Kidney tubule cell (primary cell): Measurements from ENCODE around the gene RNF181.
"Not testable (repeated sequence)": the region's sequence is repeated elsewhere in the genome, so short reads cannot be mapped to it uniquely, and the experiment has no call there.

ENCODE experiments used
- DNase-seq: peaks from one replicate; pipeline ENCODE4 v3.0.0-alpha.2; 2018; ENCODE audit warnings: low spot score

The RNF181 gene

GRCh38 chr2:85596486-85597143, 1.1 kb downstream of the RNF181 start:
- DNase-seq, result no peak

DNA sequence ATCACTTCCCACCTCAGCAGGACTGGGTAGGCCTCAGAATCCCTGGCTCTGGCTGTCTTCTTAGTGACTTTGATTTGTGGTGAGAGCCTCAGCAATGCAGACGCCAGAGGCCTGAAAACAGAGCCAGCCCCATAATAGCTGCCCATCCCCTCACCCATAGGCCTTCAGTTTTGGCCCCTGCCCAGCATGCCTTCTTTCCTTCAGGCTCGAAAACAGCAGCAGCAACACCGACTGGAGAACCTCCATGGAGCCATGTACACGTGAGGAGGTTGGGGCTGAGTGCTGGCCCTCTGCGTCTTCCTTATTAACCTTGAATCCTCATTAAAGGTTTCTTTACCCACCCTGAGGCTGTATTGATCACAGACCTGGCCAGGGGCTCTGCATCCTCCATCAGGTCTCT, 1.7 kb downstream of the RNF181 start:
- no peak for DNase-seq

DNA sequence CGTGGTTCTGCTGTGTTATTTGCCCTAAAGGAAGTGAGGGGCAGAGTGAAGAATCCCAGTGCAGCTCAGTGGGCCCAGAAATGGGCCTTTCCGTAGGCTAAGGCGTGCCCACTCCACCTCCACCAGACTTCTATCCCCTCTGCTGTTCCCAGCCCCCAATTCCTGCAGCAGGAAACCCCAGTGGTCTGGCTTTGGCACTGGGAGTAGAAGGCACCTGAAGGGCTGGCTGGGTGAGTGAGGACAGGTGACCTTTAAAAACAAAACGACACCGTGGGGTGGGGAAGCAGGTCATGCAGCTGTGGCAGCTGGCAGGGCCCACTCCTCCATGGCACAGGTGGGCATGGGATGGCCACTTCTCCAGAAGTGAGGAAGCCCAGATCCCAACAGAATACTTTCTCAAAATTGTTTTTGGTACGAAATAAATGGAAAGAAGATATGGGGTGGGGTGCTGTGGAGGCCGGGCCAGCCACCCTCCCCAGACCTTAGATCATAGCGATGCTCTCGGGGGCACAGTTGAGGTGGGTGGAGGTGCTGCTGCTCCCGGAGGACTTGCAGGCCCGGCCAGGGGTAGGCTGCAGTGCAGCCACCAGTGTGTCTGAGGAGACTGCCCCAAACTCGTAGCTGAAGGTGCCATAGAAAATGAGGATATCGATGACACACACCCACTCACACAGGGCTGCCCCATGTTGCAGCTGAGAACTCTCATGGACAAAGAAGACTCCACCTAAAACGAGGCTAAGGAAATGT, 3.2 kb downstream of the RNF181 start:
- DNase-seq, result no peak

GRCh38 chr2:85599468-85600234, 4.1 kb downstream of the RNF181 start:
- no peak for DNase-seq

- DNase-seq, result no peak
Measured at GRCh38 chr2:85600235-85600575, 4.7 kb downstream of the RNF181 start.

DNA sequence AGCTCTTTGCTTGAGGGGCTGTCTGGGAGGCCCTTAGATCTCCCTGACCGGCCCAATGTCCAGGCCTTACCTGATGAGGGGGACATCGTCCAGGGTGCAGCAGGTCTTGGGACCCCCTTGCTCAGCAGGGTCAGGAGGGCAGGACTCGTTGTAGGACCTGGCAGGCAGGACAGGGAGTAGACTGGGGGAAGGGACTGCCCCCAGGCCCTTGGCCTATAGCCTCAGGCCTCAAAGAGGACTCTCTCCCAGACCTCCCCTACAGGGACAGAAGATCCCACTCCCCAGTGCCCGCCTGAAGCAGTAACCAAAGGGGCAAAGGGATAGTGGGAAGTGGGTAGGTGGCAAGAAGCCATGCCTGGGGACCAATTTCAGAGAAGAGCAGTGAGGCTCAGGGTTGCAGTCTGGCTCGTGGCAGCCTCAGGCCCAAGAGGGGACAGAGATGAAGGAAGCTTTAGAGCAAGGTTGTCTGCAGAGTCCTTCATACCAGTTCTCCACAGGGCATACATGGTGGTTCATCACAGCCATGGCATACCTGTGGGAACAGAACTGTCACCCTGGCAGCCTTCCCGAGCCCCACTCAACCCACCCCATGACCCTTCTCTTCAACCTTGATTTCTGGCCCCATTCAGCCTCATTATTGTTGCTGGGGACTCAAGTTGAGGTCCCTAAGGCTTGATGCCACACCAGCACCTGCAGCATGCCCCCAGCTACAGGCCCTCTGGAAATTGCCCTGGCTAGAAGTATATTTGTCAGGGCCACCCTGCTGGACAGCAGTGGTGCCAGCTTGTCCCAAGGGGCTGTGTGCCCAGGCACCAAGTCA, 5.6 kb downstream of the RNF181 start:
- no peak for DNase-seq

DNA sequence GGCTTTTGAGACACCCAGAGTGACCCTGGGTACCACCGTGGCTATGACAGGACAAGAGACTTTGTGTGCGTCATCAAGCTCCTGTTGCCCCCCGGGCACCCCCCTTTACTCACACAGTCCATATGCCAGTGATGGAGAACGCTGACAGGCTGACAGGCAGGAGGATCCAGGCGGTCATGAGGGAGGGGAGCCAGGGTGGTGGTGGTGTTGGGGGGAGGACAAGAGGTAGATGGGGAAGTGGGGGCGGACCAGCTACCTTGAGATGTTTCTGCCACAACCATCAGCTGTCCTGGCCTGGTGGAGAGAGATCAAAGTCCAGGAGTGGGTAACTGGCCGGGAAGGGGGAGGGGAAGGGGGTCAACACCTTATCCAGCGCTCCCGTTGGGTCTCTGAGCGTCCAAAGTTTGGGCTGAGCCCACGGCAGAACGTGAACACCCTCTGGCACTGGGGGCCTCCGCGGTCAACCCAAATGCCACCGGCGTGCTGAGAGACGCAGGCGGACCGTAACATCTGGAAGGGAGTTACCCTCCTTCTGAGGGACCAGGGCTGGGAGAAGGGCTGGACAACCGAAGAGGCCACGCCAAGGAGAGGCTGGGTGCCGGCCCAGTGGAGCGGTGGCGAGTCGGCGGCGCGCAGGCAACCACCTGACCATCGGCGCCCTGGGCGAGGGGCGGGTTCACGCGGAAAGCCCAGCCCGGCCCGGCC, 6.4 kb downstream of the RNF181 start:
- DNase-seq, result peak; percentile 59

DNA sequence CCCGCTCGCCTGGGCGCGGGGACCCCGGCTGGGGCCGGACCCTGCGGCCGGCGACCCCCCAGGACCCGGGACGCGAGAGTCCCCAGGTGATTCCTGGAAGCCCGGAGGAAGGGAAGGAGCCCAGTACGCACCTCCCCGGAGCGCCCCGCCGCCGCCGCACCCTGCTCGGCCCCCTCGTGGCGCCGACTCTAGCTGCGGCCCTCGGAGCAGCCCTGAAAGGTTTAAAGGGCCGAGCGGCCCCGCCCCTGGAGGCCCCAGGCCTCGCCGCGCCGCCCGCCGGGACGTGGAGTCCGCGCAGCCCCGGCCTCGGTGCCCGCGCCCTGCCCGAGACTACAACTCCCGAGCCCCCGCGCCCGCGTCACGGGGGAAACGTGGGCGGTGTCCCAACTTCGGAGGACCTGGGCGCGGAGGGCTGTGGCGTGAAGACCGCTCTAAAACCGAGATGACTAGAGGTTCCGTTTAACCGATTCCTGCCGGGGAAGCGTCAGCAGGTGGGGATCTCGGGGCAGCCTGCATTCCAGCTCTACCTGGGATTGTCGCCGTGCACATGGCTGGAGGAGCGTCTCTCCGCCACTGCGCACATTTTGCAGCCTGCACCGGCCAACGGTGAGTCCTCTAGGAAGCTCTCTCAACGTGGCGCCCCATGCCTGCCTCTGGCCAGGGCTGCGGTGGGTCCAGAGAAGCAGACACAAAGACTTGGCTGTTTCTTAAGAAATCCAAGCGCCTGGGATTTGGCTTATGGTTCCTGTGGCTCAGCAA, 7.1 kb downstream of the RNF181 start, which contains the start of gene TMEM150A:
TMEM150A (minus strand) TSS at position 223 of the 759 bp plus-strand sequence. CDS start 750 bp downstream, outside the sequence.
- DNase-seq, result peak; percentile 93

GRCh38 chr2:85604133-85604444, 8.5 kb downstream of the RNF181 start:
- DNase-seq, result not testable (repeated sequence)

- DNase-seq, result no peak
Measured at GRCh38 chr2:85604568-85605339, 9.2 kb downstream of the RNF181 start.

- no peak for DNase-seq
Measured at GRCh38 chr2:85605406-85606115, 10.0 kb downstream of the RNF181 start.

DNA sequence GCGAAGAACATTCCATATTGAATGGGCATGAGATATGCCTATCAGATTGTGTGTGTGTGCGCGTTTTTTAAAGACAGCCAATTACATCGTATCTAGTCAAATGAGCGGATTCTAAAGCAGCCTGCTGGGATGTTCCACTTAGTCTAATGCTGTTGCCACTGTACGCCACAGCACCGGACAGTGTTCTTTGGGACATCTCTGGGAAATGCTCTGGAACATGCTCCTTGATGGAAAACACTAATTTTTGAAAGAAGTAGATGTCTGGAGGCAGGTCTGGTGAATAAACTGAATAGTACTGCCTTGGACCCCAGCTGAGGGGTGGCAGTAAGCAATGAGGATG, 10.5 kb downstream of the RNF181 start:
- no peak for DNase-seq

GRCh38 chr2:85607268-85608215, 12.0 kb downstream of the RNF181 start:
- DNase-seq, result peak; percentile 41

DNA sequence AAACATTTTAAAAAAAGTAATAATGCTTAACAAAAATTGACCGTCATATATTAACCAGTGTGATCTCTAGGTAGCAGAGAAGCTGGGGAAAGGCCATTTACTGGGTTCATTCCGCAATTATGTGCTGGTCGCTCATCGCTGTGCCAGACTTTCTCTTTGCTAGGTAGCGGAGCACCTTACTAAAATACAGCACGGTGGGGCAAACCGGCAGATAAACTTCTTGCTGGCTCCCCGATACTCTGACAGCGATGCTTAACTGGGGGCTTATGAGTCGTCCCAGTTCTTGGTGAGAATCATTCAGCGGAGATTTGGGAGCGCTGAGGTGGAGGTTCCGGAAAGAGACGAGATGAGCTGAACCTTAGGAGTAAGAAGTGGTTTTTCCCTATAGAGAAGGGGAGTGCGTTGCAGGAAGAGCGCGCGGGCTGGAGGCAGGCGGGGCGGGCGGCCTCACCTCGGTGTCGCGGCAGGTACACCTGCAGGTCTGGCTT, 15.7 kb downstream of the RNF181 start:
- peak; percentile 38 for DNase-seq

DNA sequence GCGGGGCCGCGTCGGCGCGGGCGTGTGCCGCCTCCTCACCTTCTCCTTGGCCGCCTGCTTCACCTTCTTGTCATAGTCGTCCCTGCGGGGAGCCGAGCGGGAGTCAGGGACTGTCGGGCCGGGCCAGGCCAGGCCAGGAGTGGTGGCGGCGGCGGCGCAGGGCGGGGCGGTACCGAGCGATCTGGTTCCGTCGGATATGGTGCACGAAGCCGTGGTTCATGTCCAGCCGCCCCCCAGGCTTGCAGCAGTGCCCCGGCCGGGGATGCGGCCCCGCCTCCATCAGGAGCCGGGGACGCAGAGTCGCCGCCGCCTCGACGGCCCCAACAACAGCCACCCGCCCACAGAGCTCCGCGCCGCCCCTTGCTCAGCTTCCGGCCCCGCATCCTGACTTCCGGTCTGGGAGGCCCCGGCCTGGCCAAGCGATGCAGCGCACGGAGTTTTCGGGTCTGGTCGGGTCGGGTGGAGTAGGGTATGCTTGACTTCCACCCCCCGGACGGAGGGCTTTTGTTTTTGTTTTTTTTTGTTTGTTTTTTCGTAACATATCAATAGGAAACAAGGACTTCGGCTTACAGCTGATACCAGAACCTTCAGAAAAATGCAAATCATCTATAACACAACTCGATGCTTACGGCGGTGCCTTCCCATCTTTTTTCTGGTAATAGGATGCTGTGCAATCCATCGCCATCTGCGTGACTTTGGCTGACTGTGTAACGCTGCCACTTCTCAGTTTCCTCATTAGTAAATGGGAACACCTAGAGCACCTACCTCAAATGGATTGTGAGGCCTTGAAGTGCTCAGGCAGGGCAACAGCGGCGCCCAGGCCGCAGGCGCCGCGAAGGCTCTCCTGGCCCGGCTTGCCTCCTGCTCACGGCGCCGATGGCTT, 16.4 kb downstream of the RNF181 start, which contains the start of gene C2orf68:
C2orf68 (minus strand) TSS at position 362 of the 883 bp plus-strand sequence; CDS start at position 280, 82 bp downstream.
- peak; percentile 87 for DNase-seq

DNA sequence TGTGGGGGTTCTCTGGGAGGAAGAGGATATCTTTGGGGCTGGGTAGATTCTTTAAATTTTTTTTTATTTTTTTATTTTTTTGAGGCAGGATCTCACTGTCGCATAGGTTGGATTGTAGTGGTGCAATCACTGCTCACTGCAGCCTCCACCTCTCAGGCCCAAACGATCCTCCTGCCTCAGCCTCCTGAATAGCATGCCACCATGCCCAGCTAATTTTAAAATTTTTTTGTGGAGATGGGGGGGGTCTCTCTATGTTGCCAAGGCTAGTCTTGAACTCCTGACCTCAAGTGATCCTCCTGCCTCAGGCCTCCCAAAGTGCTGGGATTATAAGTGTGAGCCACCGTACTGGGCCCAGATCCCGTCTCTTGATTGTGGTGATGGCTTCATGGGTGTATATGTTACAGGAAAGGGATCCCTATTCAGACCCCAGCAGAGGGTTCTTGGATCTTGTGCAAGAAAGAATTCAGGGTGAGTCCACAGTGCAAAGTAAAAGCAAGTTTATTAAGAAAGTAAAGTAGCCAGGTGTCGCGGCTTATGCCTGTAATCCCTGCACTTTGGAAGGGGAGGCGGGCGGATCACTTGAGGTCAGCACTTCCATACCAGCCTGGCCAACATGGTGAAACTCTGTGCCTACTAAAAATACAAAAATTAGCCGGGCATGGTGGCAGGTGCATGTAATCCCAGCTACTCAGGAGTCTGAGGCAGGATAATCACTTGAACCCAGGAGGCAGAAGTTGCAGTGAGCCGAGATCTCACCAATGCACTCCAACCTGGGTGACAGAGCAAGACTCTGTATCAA, 18.4 kb downstream of the RNF181 start:
- no peak for DNase-seq
